C4-2B (cell line): ENCODE results near the gene CELA1.

Experiments
- CTCF ChIP-seq: fragments of 450-650 bp; conservative IDR thresholded peaks from 2 replicates; pipeline ENCODE4 v1.5.1; 2017; ENCODE audit warnings: mild to moderate bottlenecking
- ZFX ChIP-seq: fragments of 450-650 bp; IDR thresholded peaks from 2 replicates; pipeline ENCODE4 v1.6.1; 2017

GRCh38 chr12:51342416-51342815, 4.1 kb downstream of the CELA1 start:
- TF ChIP-seq CTCF (no peak), ZFX (no peak)
